ENCODE measurements around the gene CHAF1A.

The CHAF1A gene

DNA sequence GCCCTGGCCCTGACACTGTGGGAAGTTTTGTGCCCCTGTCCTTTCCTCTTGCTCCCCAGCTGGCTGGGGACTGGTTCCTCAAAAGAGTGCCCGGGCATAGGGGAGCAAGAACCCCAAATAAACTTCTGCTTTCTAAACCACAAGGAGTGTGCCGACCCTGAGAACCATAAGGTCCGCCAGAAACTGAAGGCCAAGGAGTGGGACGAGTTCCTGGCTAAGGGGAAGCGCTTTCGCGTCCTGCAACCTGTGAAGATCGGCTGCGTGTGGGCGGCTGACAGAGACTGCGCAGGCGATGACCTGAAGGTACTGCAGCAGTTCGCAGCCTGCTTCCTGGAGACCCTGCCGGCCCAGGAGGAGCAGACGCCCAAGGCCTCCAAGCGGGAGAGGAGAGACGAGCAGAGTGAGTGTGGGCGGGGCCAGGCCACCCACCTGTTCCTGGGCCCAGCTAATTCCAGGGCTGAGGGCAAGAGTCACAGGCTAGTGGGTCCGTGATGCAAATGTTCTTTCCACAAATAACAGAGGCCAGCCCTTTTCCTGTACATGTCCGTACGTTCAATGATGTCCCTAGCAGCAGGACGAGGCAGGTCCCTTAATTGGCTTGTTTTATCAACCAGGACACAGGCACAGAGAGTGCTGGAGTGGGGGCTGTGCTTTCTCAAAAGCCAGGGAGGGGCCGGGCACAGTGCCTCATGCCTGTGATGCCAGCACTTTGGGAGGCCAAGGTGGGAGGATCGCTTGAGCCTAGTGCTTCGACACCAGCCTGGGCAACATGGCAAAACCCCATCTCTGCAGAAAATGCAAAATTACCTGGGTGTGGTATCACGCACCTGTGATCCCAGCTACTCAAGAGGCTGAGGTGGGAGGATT lies 29.6 kb downstream of the CHAF1A start:
- Histone ChIP-seq H3K4me1 (ENCODE audit: control insufficient read depth in 1 of 2, insufficient read depth in 1 of 2, low read depth in 1 of 2, low read length in 1 of 2) (peaks cover 20 to 21% of the 10 kb centered on the region in 2 experiments), H3K27ac (peak overlapping the region; percentile 79), H3K36me3 (peaks cover 31% of the 10 kb centered on the region), H3K27me3 (no peaks in the 10 kb centered on the region), H3K9me3 (no peaks in the 10 kb centered on the region), H3K4me3 (ENCODE audit: low read depth in 1 of 2, low read length in 1 of 2) (peak overlapping the region; percentile 22 to 31)
- TF ChIP-seq CTCF (IDR thresholded peaks at IDR 0.05), result peak; percentile 20

- no peaks in the 10 kb centered on the region for H3K27me3 ChIP-seq
- TF ChIP-seq CTCF (IDR thresholded peaks at IDR 0.05), result no peak
- H3K27ac ChIP-seq, result no peak overlapping the region
- peaks cover 35% of the 10 kb centered on the region for H3K36me3 ChIP-seq
- H3K9me3 ChIP-seq, result no peaks in the 10 kb centered on the region
- H3K4me1 ChIP-seq (ENCODE audit: control insufficient read depth in 1 of 2, insufficient read depth in 1 of 2, low read depth in 1 of 2, low read length in 1 of 2), result peaks cover 20 to 21% of the 10 kb centered on the region in 2 experiments
- no peak overlapping the region for H3K4me3 ChIP-seq (ENCODE audit: low read depth in 1 of 2, low read length in 1 of 2)
Observed at GRCh38 chr19:4432918-4433506, 30.6 kb downstream of the CHAF1A start.

DNA sequence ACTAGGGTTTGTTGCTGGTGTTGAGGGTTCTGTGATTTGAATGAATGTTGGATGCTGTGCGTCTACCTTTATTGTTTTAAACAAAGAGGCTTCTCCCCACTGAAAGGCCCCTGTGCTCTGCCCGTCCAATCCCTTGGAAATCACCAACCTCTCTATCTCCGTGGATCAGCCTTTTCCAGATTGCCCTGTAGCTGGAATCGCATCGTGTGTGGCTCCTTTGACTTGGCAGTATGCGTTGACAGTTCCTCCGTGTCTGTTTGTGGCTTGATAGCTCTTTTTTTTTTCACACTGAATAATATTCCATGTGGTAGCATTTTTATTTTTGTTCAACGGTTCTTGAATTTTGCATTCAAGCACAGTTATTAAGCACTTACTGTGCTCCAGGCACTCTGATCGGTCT lies 32.0 kb downstream of the CHAF1A start:
- no peak for TF ChIP-seq CTCF (IDR thresholded peaks at IDR 0.05)

DNA sequence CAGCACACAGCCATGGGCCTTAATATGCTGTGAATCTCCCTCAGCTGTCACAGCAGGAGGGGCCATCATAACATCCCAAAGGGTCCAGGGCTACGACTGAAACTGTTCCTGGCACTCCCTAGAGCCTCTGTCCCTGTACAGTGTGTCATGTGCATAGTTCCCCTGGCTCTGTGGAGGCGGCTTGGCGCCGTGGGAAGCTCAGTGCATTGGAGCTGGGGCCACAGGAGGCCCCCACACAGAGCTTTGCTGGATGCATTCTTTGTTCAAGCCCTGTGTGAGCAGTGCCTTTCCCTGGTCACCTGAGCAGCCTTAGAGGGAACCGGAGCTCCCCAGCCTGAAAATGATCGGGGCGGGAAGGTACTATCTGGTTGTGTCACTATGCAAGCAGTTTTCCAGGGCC lies 33.8 kb downstream of the CHAF1A start:
- Histone ChIP-seq H3K27ac (no peak overlapping the region), H3K27me3 (no peaks in the 10 kb centered on the region), H3K4me3 (ENCODE audit: low read depth in 1 of 2, low read length in 1 of 2) (no peak overlapping the region), H3K4me1 (ENCODE audit: control insufficient read depth in 1 of 2, insufficient read depth in 1 of 2, low read depth in 1 of 2, low read length in 1 of 2) (peaks cover 12 to 13% of the 10 kb centered on the region in 2 experiments), H3K9me3 (no peaks in the 10 kb centered on the region), H3K36me3 (peaks cover 44% of the 10 kb centered on the region)
- no peak for TF ChIP-seq CTCF (IDR thresholded peaks at IDR 0.05)

More for the DNA sequence above, 32.0 kb downstream of the CHAF1A start:
- Histone ChIP-seq H3K27me3 (no peaks in the 10 kb centered on the region), H3K9me3 (no peaks in the 10 kb centered on the region), H3K27ac (no peak overlapping the region), H3K4me1 (ENCODE audit: control insufficient read depth in 1 of 2, insufficient read depth in 1 of 2, low read depth in 1 of 2, low read length in 1 of 2) (peaks cover 20 to 21% of the 10 kb centered on the region in 2 experiments), H3K4me3 (ENCODE audit: low read depth in 1 of 2, low read length in 1 of 2) (no peak overlapping the region), H3K36me3 (peaks cover 38% of the 10 kb centered on the region)

DNA sequence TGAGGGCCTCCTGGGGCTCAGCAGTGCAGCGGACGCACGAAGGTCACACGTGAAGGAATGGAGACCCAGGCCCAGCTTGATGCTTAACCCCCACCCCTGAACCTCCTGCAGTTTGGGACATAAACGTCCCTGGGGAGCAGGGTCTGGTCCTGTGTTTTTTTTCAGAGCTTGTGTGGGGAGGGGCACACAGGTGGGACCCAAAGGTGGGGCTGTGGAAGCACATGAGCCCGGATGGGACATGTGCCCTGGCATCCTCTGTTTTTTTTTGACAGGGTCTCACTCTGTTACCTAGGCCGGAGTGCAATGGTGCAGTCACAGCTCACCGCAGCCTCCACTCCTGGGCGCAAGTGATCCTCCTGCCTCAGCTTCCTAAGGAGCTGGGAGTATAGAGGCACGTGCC lies 34.7 kb downstream of the CHAF1A start:
- TF ChIP-seq CTCF (IDR thresholded peaks at IDR 0.05), result no peak
- peaks cover 44% of the 10 kb centered on the region for H3K36me3 ChIP-seq
- H3K4me3 ChIP-seq (ENCODE audit: low read depth in 1 of 2, low read length in 1 of 2), result no peak overlapping the region
- peaks cover 3 to 4% of the 10 kb centered on the region in 2 experiments for H3K4me1 ChIP-seq (ENCODE audit: control insufficient read depth in 1 of 2, insufficient read depth in 1 of 2, low read depth in 1 of 2, low read length in 1 of 2)
- H3K9me3 ChIP-seq, result no peaks in the 10 kb centered on the region
- H3K27ac ChIP-seq, result no peak overlapping the region
- no peaks in the 10 kb centered on the region for H3K27me3 ChIP-seq

Data from neutrophil (primary cell).